Activated CD4-positive, alpha-beta T cell treated with anti-CD3 and anti-CD28 coated beads, Interleukin-2, Interleukin-4, amounts not matched to agents 100 ng/mL and 50 ng/mL, durations not matched to agents 16 hours and 8 hours (primary cell): ENCODE data around the gene EFS.
"Not testable (repeated sequence)": the region's sequence is repeated elsewhere in the genome, so short reads cannot be mapped to it uniquely, and the experiment has no call there.

Source experiments
- DNase-seq: peaks from one replicate; pipeline ENCODE4 v3.0.0-alpha.2; 2020; ENCODE audit warnings: low spot score

Gene EFS

GRCh38 chr14:23365036-23365731 is at the start of gene EFS:
EFS (minus strand) TSS chr14:23365172; CDS start chr14:23365025, 147 bp downstream.
- DNase-seq: no peak

DNA sequence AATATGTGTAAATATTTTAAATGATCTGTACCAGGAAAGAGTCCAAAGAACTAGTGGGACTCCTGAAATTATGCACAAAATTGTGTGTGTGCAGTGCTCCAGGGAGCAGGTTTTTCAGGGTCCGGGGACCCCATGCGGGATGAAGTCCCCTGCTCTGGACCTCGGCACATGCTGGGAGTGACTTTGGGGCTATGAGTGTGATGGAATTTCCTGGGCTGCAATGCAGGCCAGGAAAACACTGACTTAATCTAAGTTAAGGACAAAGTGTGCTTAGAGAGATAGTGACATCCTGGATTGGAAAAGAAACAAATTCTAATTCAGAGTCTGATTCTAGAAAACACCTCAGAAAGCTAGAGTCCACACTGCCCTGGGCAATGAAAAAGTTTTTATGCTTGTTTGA is 49.3 kb upstream of the EFS start:
- DNase-seq: no peak

- no peak for DNase-seq
Measured at GRCh38 chr14:23413681-23414080, 48.7 kb upstream of the EFS start.

DNA sequence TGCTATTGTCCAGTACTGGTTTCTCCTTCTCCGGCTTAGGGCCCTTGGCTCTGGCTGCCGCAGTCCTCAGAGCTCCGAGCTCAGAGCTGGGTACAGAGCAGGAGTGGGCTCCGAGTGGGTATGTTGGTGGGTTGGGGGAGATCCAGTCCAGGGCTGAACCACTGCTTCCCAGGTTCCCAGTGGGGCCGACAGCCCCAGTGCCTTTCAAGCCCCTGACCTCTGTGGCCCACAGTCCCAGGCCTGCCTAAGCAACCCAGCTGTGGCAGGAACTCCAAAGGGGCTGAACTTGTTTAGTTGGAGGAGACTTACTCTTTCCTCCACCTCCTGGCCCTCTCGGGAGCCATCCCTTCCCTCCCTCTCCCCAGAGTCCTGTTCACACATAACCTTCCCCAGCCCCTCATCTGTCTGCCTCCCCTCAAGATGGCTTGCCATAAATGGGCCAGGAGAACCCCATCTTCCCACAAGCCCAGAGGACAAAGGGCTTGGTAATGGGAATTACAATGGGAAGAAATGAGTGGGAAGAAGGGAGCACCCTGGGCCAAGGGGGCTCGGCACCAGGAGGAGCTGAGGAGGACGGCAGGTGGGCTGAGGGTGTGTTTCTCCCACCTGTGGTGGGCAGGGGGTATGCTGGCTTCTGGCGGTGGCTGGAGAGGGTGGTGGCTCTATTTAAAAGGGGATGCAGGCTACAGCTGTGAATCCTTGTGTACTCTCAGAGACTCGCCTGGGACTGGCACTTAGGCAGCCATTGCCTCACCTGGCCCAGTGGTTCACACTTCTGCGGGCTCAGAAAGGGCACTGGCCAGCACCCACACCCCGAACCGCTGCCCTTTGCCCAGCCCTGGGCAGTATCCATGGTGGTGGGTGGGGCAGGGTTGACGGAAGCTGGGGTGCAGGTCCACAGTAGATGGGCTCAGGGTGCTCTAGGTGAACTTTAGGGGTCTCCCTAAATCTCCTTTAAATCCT is 46.9 kb upstream of the EFS start:
- no peak for DNase-seq

- no peak for DNase-seq
Measured at GRCh38 chr14:23409966-23410635, 45.1 kb upstream of the EFS start.

DNA sequence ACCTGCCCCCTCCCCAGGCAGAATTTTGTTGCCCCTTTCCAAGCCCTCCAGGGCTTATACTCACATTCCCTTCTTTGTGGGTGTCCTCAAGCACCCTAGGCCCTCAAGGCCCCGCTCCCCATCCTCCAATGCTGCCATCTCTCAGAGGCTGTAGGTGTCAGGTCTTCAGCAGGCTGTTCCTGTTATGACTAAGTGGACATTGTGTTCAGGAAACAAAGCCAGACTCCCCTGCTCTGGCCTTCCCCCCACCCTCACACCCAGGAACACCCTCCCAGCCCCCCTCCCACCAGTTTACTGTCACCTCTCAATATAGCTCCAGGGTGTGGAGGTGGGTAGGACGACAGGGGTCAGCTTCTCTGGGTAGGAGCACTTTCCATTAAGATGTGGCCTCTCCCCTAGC is 44.5 kb upstream of the EFS start:
- no peak for DNase-seq

GRCh38 chr14:23408307-23408630 is 43.3 kb upstream of the EFS start:
- no peak for DNase-seq

DNA sequence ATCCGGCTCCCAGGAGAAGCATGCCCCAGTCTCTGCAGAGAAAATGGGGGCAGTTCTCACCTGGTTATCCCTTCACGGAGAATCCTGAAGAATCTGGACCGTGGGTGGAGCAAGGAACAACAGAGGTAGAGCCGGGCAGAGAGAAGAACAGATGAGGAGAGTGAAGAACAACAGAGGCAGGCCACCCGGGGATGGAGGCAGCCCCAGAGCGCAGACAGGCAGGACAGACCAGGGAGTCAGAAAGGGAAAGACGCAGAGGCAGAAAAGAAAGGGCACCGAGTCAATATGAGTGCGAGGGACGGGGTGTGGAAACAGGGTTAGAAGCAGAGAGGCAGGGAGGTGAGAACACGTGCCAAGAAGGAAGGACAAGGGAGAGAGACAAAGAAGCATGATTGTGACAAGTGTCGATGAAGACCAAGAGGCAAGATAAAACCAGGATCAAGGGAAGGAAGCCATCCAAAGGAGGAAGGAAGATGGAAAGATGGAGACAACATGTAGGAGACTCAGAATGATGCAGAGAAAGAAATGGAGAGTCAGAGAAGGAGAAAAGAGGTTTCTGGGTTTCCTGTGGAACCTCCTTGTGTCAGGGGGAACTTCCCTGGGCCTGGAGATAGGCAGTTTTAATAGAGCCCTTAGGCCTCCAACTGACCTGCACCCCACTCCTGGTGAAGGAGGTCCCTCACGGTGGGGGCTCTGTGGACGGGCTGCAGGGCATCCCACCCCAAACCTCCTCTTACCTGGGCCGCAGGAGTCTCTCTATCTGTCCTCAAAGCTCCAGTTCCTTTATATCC is 42.7 kb upstream of the EFS start, which contains the start of gene MYH6:
Gene MYH6, minus strand, starts transcription at position 758 of the 791 bp plus-strand sequence. CDS start 1,050 bp downstream, outside the sequence.
- no peak for DNase-seq

DNA sequence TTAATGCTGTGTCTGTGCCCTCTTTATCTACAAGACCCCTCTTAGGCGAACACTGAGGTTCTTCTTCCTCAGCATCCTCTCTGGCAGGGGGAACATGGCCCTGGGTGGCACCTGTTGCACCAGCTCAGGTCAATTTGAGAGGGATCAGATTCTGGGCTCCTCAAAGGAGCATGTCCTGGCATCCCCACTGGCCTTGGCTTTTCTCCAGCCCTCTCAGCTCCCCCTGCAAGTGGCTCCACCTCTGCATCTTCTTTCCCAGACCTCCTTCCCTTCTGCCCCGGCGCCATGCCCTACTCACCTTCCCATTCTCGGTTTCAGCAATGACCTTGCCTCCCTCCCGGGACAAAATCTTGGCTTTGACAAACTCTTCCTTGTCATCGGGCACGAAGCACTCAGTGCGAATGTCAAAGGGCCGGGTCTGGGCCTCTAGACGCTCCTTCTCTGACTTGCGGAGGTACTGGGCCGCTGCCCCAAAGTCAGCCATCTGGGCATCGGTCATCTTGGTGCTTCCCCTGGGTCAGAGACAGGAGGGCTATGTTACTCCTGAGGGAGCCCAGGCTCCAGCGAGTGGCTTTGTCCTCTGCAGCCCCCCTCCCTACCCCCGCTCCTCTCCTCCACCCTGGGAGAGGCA is 41.9 kb upstream of the EFS start:
- no peak for DNase-seq

- DNase-seq: no peak
Measured at GRCh38 chr14:23406244-23406643, 41.3 kb upstream of the EFS start.

DNA sequence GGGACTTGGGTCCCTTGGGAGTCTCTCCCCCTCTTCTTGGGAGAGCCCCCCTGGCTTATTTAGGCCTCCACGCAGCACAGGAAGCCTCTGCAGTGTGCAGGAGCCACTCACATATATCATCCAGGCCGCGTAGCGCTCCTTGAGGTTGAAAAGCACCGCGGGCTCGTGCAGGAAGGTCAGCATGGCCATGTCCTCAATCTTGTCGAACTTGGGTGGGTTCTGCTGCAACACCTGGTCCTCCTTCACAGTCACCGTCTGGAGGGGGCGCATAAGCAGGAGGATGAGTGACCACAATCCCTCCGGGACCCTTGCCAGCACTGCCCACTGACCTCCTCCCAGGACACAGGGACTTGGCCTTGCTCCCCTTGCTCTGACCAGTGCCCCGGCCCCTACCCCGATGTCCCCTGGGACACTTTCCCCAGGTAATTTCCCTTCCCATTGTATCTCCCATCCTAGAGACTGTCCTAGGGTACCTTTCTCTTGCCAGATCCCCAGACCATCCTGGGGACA is 40.6 kb upstream of the EFS start:
- no peak for DNase-seq

DNA sequence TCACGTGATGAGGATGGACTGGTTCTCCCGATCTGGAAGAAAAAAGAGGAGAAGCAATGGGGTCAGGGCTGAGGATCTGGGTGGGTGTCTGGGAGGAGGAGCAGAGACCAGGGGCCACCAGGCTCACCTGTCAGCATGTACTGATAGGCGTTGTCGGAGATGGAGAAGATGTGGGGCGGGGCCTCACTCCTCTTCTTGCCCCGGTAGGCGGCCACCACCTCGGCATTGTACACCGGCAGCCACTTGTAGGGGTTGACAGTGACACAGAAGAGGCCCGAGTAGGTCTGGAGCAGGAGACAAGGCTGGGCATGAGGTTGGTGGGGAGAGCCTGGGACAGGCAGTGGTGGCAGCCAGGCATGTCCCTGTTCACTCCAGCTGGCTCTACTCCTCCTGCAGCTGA is 40.1 kb upstream of the EFS start:
- DNase-seq: no peak

GRCh38 chr14:23404331-23404900 is 39.4 kb upstream of the EFS start:
- no peak for DNase-seq

- no peak for DNase-seq
Measured at GRCh38 chr14:23403908-23404307, 38.9 kb upstream of the EFS start.

GRCh38 chr14:23403139-23403438 is 38.1 kb upstream of the EFS start:
- no peak for DNase-seq

- DNase-seq: no peak
Measured at GRCh38 chr14:23402296-23403138, 37.5 kb upstream of the EFS start.

DNA sequence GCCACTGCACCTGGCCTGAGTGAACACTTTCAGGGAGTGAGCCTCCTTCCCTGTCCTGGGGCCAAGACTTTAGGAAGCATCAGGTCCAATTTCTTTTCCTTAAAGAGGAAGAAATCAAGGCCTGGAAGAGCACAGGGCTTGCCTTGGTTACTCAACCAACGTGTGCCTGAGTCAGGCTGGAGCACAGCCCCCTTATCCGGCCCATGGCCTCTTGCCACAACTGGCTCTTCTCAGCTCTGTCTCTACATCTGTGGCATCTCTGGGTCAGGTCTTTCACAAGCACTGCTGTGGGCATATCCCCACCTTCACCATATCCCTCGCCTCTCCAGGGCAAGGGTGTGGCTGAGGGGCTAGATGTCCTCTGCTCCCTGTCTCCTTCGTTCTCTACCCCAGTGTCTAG is 36.3 kb upstream of the EFS start:
- no peak for DNase-seq

GRCh38 chr14:23400496-23401149 is 35.7 kb upstream of the EFS start:
- DNase-seq: not testable (repeated sequence)

DNA sequence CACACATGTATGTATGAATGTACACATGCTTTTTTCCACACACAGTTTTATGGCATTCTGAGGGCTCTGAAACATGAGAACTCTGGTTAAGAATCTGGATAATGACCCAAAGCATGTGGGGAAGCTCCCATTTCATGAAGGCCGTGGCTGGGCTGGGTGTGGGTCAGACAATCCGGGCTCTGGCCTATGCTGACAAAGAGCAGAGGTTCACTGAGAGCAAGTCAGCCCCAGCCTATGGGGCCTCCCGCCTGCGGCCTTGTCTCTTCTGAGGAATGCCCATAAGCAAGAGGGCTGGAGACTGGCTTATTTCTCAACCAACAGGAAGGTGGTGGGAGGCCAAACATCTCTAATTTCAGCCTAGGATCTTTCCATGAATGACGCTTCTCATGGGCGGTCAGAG is 34.6 kb upstream of the EFS start:
- DNase-seq: no peak

DNA sequence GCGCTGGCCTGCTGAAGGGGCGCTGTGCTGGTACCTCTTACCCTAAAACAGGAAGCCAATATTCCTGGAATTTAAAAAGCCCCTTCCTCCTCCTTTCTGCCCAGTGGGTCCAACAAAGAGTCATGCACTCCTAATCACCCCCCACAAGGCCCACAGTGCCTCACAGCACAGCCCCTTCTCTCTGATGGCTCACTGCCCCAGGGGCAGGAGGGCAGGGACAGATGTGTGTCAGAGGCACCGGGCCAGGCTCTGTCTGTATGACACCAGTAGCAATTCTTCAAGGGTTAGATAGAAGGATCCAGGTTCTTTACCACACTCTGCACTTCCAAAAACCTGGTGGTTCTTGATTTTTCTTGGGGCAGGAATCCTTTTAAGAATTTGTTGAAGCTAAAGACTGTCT is 34.2 kb upstream of the EFS start:
- DNase-seq: no peak
